ENCODE measurements around the gene FOXN3. TPM values are rescaled to one million over a fixed set of nuclear protein-coding genes. Genes with fewer than 3 reads are reported as not detected.

Gene FOXN3
- total RNA-seq, 1 donor from 2014 or later = 122 TPM

DNA sequence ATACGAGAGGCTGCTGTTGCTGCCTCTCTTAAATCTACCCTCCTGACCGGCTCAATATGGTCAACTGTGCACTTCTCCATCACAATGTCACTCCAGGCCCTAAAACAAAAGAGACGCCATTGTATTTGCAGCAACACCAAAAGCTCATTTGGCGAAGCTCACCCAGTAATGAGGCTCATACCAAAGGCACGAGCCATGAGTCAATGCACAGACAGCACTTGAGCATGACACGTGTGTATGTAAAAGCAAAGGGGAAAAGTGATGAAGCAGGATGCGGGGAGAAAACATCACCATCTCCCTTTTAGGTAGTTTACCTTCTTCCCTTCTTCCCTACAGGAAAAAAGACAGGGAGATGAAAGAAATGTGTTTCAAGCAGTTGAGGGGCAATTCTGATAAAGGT, 150.3 kb downstream of the FOXN3 start:
- FAIRE-seq (no peak), DNase-seq (ENCODE audit: low read depth) (peak; percentile 56)
- peak overlapping the region; percentile 43 for H3K27ac Mint-ChIP-seq (ENCODE audit: unreplicated experiment)
- peaks cover 73% of the 10 kb centered on the region for H4K20me1 ChIP-seq (ENCODE audit: insufficient read depth, low read length)
- no peak overlapping the region for H2AFZ ChIP-seq (ENCODE audit: low read depth, low read length)
- H3K4me2 ChIP-seq (ENCODE audit: low read length) = peak overlapping the region; percentile 37
- no peak overlapping the region for H3K9ac ChIP-seq (ENCODE audit: low read length)
- no peaks in the 10 kb centered on the region for H3K9me3 Mint-ChIP-seq (ENCODE audit: unreplicated experiment)
- H3K9me3 ChIP-seq (ENCODE audit: insufficient read depth, low read depth, low read length) = no peaks in the 10 kb centered on the region
- H3K36me3 Mint-ChIP-seq (ENCODE audit: low read depth, unreplicated experiment) = peaks cover 11% of the 10 kb centered on the region
- peaks cover 3% of the 10 kb centered on the region for H3K4me1 ChIP-seq (ENCODE audit: insufficient read depth, low read length)
- peaks cover 47% of the 10 kb centered on the region for H3K4me1 Mint-ChIP-seq (ENCODE audit: low read depth, unreplicated experiment)
- peak overlapping the region; percentile 15 for H3K4me3 Mint-ChIP-seq (ENCODE audit: unreplicated experiment)
- no peak for TF ChIP-seq EZH2 (IDR thresholded peaks at IDR 0.05; ENCODE audit: insufficient read depth, low read length)
- TF ChIP-seq CTCF (IDR thresholded peaks at IDR 0.05; ENCODE audit: insufficient read depth, low read depth, low read length) = no peak
- H3K27ac ChIP-seq (ENCODE audit: low read depth, low read length) = no peak overlapping the region
- H3K4me3 ChIP-seq (ENCODE audit: insufficient read depth, low read depth, low read length) = no peak overlapping the region
- H3K27me3 ChIP-seq (ENCODE audit: insufficient read depth, low read length) = no peaks in the 10 kb centered on the region
- H3K79me2 ChIP-seq (ENCODE audit: insufficient read depth, low read length) = peaks cover 68% of the 10 kb centered on the region
- H3K27me3 Mint-ChIP-seq (ENCODE audit: low read depth, unreplicated experiment) = no peaks in the 10 kb centered on the region
- H3K36me3 ChIP-seq (ENCODE audit: insufficient read depth, low read length) = no peaks in the 10 kb centered on the region

GRCh38 chr14:89265234-89265633, 151.8 kb downstream of the FOXN3 start:
- Histone ChIP-seq H3K27ac (ENCODE audit: low read depth, low read length) (no peak overlapping the region), H3K9me3 (ENCODE audit: insufficient read depth, low read depth, low read length) (no peaks in the 10 kb centered on the region), H3K36me3 (ENCODE audit: insufficient read depth, low read length) (no peaks in the 10 kb centered on the region), H2AFZ (ENCODE audit: low read depth, low read length) (no peak overlapping the region), H3K4me3 (ENCODE audit: insufficient read depth, low read depth, low read length) (no peak overlapping the region), H3K27me3 (ENCODE audit: insufficient read depth, low read length) (no peaks in the 10 kb centered on the region), H4K20me1 (ENCODE audit: insufficient read depth, low read length) (peaks cover 74% of the 10 kb centered on the region), H3K9ac (ENCODE audit: low read length) (no peak overlapping the region), H3K4me2 (ENCODE audit: low read length) (no peak overlapping the region), H3K79me2 (ENCODE audit: insufficient read depth, low read length) (peaks cover 70% of the 10 kb centered on the region), H3K4me1 (ENCODE audit: insufficient read depth, low read length) (peaks cover 3% of the 10 kb centered on the region)
- H3K27ac Mint-ChIP-seq (ENCODE audit: unreplicated experiment) = peak overlapping the region; percentile 67
- peaks cover 11% of the 10 kb centered on the region for H3K36me3 Mint-ChIP-seq (ENCODE audit: low read depth, unreplicated experiment)
- H3K4me1 Mint-ChIP-seq (ENCODE audit: low read depth, unreplicated experiment) = peaks cover 47% of the 10 kb centered on the region
- no peak overlapping the region for H3K4me3 Mint-ChIP-seq (ENCODE audit: unreplicated experiment)
- DNase-seq (ENCODE audit: low read depth) (no peak), FAIRE-seq (no peak)
- TF ChIP-seq CTCF (IDR thresholded peaks at IDR 0.05; ENCODE audit: insufficient read depth, low read depth, low read length) = no peak
- no peak for TF ChIP-seq EZH2 (IDR thresholded peaks at IDR 0.05; ENCODE audit: insufficient read depth, low read length)
- no peaks in the 10 kb centered on the region for H3K27me3 Mint-ChIP-seq (ENCODE audit: low read depth, unreplicated experiment)
- no peaks in the 10 kb centered on the region for H3K9me3 Mint-ChIP-seq (ENCODE audit: unreplicated experiment)

GRCh38 chr14:89264196-89264800, 152.7 kb downstream of the FOXN3 start:
- Histone ChIP-seq H3K4me3 (ENCODE audit: insufficient read depth, low read depth, low read length) (no peak overlapping the region), H3K9me3 (ENCODE audit: insufficient read depth, low read depth, low read length) (no peaks in the 10 kb centered on the region), H3K27ac (ENCODE audit: low read depth, low read length) (no peak overlapping the region), H3K4me2 (ENCODE audit: low read length) (no peak overlapping the region), H3K36me3 (ENCODE audit: insufficient read depth, low read length) (no peaks in the 10 kb centered on the region), H2AFZ (ENCODE audit: low read depth, low read length) (no peak overlapping the region), H3K9ac (ENCODE audit: low read length) (no peak overlapping the region), H4K20me1 (ENCODE audit: insufficient read depth, low read length) (peaks cover 69% of the 10 kb centered on the region), H3K27me3 (ENCODE audit: insufficient read depth, low read length) (no peaks in the 10 kb centered on the region), H3K4me1 (ENCODE audit: insufficient read depth, low read length) (peaks cover 3% of the 10 kb centered on the region), H3K79me2 (ENCODE audit: insufficient read depth, low read length) (peaks cover 68% of the 10 kb centered on the region)
- H3K4me3 Mint-ChIP-seq (ENCODE audit: unreplicated experiment) = no peak overlapping the region
- H3K4me1 Mint-ChIP-seq (ENCODE audit: low read depth, unreplicated experiment) = peaks cover 43% of the 10 kb centered on the region
- H3K9me3 Mint-ChIP-seq (ENCODE audit: unreplicated experiment) = no peaks in the 10 kb centered on the region
- DNase-seq (ENCODE audit: low read depth) = no peak
- TF ChIP-seq EZH2 (IDR thresholded peaks at IDR 0.05; ENCODE audit: insufficient read depth, low read length) (no peak), CTCF (IDR thresholded peaks at IDR 0.05; ENCODE audit: insufficient read depth, low read depth, low read length) (no peak)
- H3K36me3 Mint-ChIP-seq (ENCODE audit: low read depth, unreplicated experiment) = peaks cover 7% of the 10 kb centered on the region
- no peak for FAIRE-seq
- no peaks in the 10 kb centered on the region for H3K27me3 Mint-ChIP-seq (ENCODE audit: low read depth, unreplicated experiment)
- no peak overlapping the region for H3K27ac Mint-ChIP-seq (ENCODE audit: unreplicated experiment)

Data from astrocyte (in vitro differentiated cells and primary cell).